ENCODE results near the gene LBR.

- TF ChIP-seq ZBTB43 (CRISPR knock-in tag; IDR thresholded peaks at IDR 0.05), result no peak
- no peak for TF ChIP-seq ZSCAN18 (CRISPR knock-in tag; IDR thresholded peaks at IDR 0.05)
- TF ChIP-seq ELF4 (CRISPR knock-in tag; IDR thresholded peaks at IDR 0.05; ENCODE audit: low read depth), result no peak
- TF ChIP-seq NR3C1 (CRISPR knock-in tag; conservative IDR thresholded peaks at IDR 0.05; ENCODE audit: low read depth), result no peak
- TF ChIP-seq ZNF263 (CRISPR knock-in tag; IDR thresholded peaks at IDR 0.05; ENCODE audit: low read depth), result no peak
- TF ChIP-seq, protein P1, sequence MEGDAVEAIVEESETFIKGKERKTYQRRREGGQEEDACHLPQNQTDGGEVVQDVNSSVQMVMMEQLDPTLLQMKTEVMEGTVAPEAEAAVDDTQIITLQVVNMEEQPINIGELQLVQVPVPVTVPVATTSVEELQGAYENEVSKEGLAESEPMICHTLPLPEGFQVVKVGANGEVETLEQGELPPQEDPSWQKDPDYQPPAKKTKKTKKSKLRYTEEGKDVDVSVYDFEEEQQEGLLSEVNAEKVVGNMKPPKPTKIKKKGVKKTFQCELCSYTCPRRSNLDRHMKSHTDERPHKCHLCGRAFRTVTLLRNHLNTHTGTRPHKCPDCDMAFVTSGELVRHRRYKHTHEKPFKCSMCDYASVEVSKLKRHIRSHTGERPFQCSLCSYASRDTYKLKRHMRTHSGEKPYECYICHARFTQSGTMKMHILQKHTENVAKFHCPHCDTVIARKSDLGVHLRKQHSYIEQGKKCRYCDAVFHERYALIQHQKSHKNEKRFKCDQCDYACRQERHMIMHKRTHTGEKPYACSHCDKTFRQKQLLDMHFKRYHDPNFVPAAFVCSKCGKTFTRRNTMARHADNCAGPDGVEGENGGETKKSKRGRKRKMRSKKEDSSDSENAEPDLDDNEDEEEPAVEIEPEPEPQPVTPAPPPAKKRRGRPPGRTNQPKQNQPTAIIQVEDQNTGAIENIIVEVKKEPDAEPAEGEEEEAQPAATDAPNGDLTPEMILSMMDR (IDR thresholded peaks at IDR 0.05), result no peak
These were observed 43.8 kb upstream of the LBR start for GRCh38 chr1:225471453-225472301.

Data from WTC11 (cell line).